Measurements from ENCODE around the gene MOB2. TPM values are rescaled to one million over a fixed set of nuclear protein-coding genes. Genes with fewer than 3 reads are reported as not detected.

The MOB2 gene
- total RNA-seq, 3 donors from 2014 or later, result 36.4 to 46.1 (median 37.9) TPM

DNA sequence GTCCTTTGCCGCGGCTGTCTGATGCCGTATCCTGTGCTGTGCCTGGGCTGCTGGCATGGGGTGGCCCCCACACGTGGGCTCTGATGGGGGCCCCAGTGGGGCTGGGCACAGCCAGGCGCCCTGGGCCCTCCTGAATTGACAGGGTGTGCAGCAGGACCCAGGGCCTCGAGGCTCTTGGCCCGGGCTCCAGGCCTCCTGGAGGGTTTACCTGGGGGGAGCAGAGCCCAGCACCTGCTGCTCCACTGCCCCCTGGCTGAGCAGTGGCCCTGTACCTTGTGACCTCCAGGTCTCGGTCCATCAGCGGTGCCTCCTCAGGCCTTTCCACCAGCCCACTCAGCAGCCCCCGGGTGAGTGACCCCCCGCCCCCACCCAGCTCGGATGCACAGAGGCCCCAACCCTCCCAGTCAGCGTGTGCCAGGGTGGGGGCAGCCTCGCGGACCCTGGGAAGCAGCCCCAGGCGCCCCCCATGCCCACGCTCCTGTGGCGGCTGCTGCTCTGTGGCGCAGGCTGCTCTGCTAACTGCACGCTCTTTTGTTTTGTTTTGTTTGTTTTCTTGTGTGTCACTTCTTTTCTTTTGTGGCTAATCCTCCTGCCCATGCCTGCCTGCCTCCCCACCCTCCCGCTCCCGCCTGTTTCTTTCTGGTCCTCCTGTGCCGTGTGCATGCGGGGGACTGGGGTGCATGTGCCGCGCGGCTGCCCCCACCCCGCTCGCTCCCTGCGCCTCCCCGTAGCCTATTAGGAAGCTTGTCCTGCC is 36.9 kb downstream of the MOB2 start:
- Histone ChIP-seq H3K4me1 (peaks cover 0 to 8% of the 10 kb centered on the region in 2 donors), H3K27ac (no peak overlapping the region), H3K4me3 (no peak overlapping the region), H3K27me3 (peaks cover 0 to 61% of the 10 kb centered on the region in 2 donors), H3K36me3 (no peaks in the 10 kb centered on the region), H3K9me3 (no peaks in the 10 kb centered on the region)
- no peak for DNase-seq (ENCODE audit: low spot score in 2 of 2)
- TF ChIP-seq, protein P1, sequence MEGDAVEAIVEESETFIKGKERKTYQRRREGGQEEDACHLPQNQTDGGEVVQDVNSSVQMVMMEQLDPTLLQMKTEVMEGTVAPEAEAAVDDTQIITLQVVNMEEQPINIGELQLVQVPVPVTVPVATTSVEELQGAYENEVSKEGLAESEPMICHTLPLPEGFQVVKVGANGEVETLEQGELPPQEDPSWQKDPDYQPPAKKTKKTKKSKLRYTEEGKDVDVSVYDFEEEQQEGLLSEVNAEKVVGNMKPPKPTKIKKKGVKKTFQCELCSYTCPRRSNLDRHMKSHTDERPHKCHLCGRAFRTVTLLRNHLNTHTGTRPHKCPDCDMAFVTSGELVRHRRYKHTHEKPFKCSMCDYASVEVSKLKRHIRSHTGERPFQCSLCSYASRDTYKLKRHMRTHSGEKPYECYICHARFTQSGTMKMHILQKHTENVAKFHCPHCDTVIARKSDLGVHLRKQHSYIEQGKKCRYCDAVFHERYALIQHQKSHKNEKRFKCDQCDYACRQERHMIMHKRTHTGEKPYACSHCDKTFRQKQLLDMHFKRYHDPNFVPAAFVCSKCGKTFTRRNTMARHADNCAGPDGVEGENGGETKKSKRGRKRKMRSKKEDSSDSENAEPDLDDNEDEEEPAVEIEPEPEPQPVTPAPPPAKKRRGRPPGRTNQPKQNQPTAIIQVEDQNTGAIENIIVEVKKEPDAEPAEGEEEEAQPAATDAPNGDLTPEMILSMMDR (IDR thresholded peaks at IDR 0.05), result no peak
- TF ChIP-seq POLR2A (IDR thresholded peaks at IDR 0.05) (no peak), POLR2AphosphoS5 (IDR thresholded peaks at IDR 0.05) (no peak)
- intact Hi-C loops (cut with DNase I; ENCODE audit: low total_unique reads), result loop anchor here (1.0 kb wide), 1 partner anchor 33 kb away; no protein-coding TSS in a partner anchor

DNA sequence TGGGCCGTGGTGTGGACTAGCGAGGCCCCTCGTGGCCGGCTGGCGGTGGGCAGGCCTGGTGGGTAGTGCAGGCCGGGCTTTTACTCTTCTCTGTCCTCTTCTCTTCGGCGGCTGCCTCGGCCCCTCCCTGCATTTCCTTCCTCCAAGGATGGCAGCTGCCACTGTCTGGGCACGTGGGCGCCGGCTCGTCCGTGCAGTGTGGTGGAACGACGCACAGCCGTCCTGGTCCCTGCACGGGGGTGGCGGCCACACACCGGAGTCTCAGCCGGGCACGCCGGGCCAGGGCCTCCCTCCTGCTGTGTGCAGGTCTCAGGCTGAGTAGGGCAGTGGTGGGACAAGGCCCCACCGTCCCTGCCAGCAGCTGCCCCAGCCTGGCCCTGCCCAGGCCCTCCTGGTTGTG is 37.7 kb downstream of the MOB2 start:
- intact Hi-C loops (cut with DNase I; ENCODE audit: low total_unique reads), result loop anchor here (1.0 kb wide), 1 partner anchor 33 kb away; no protein-coding TSS in a partner anchor
- Histone ChIP-seq H3K9me3 (no peaks in the 10 kb centered on the region), H3K27me3 (peaks cover 0 to 69% of the 10 kb centered on the region in 2 donors), H3K36me3 (no peaks in the 10 kb centered on the region), H3K27ac (no peak overlapping the region), H3K4me3 (no peak overlapping the region), H3K4me1 (peaks cover 0 to 8% of the 10 kb centered on the region in 2 donors)
- TF ChIP-seq POLR2AphosphoS5 (IDR thresholded peaks at IDR 0.05), result no peak
- no peak for DNase-seq (ENCODE audit: low spot score in 2 of 2)

DNA sequence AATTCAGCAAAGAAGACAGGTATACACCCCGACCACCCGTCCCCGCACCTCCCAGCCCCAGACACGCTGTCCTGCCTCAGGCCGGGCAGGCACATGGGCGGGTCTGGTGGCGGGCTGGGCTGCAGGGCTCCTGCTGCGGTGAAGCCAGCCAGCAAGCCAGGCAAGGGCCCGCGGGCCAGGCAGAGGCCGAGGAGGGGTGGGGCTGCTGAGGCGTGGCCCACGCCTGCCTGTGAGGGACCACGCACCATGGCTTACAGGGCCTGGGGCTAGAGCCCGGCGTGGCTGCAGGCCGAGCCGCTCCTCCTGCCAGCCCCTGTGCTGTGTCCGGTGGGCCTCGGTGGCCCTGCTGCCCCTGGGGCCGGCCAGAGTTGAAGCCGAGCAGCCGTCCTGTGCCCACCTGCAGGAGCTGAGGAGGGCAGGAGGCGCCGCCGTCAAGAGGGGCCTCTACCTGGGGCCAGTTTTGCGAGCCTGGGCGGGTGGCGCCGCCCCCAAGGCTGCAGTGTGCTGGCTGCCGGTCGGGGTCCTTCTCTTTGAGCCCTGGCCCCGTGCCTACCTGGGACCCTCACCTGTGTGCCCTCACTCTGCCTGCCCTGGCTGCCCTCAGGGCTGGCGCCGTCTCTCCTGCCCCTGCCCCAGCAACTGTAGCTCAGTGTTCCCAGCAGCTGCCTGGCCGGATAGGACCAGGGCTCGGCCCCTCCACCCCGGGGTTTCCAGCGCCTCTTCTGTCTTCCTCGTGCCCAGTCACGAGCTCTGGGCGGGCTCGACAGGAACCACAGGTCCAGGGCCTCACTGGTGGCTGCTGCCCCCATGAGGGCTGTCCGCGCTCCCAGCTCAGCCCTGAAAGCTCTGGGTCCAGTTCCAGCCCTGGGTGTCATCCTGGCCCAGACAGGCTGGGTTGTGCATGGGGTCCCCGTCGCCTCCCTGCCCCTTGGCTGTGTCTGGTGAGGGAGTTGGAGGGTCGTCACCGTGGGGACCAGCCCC is 38.4 kb downstream of the MOB2 start:
- H3K36me3 ChIP-seq, result no peaks in the 10 kb centered on the region
- DNase-seq (ENCODE audit: low spot score in 2 of 2), result no peak
- H3K4me3 ChIP-seq, result no peak overlapping the region
- no peaks in the 10 kb centered on the region for H3K9me3 ChIP-seq
- intact Hi-C loops (cut with DNase I; ENCODE audit: low total_unique reads), result no loop called here
- no peak for TF ChIP-seq POLR2AphosphoS5 (IDR thresholded peaks at IDR 0.05)
- TF ChIP-seq, protein P1 (IDR thresholded peaks at IDR 0.05), result no peak
- TF ChIP-seq POLR2A (IDR thresholded peaks at IDR 0.05), result no peak
- peaks cover 0 to 76% of the 10 kb centered on the region in 2 donors for H3K27me3 ChIP-seq
- H3K4me1 ChIP-seq, result peaks cover 0 to 8% of the 10 kb centered on the region in 2 donors
- H3K27ac ChIP-seq, result no peak overlapping the region

GRCh38 chr11:1446623-1447022 is 40.0 kb downstream of the MOB2 start:
- no peak overlapping the region for H3K27ac ChIP-seq
- H3K4me1 ChIP-seq, result peaks cover 0 to 8% of the 10 kb centered on the region in 2 donors
- H3K36me3 ChIP-seq, result no peaks in the 10 kb centered on the region
- DNase-seq (ENCODE audit: low spot score in 2 of 2), result no peak
- TF ChIP-seq POLR2AphosphoS5 (IDR thresholded peaks at IDR 0.05) (no peak), POLR2A (IDR thresholded peaks at IDR 0.05) (no peak)
- TF ChIP-seq, protein P1 (IDR thresholded peaks at IDR 0.05), result no peak
- no peaks in the 10 kb centered on the region for H3K9me3 ChIP-seq
- H3K27me3 ChIP-seq, result peaks cover 0 to 88% of the 10 kb centered on the region in 2 donors
- intact Hi-C loops (cut with DNase I; ENCODE audit: low total_unique reads), result no loop called here
- H3K4me3 ChIP-seq, result no peak overlapping the region

- no peak for TF ChIP-seq POLR2A (IDR thresholded peaks at IDR 0.05)
- intact Hi-C loops (cut with DNase I; ENCODE audit: low total_unique reads), result no loop called here
- Histone ChIP-seq H3K27me3 (peaks cover 0 to 81% of the 10 kb centered on the region in 2 donors), H3K4me3 (no peak overlapping the region), H3K27ac (no peak overlapping the region), H3K9me3 (no peaks in the 10 kb centered on the region), H3K36me3 (no peaks in the 10 kb centered on the region), H3K4me1 (peaks cover 0 to 8% of the 10 kb centered on the region in 2 donors)
- no peak for DNase-seq (ENCODE audit: low spot score in 2 of 2)
Measured at GRCh38 chr11:1445741-1446445, 40.7 kb downstream of the MOB2 start.

All from breast epithelium (tissue), 4 donors.